Left lung (tissue), 10 donors: Measurements from ENCODE around the gene TADA2B. TPM values are rescaled to one million over a fixed set of nuclear protein-coding genes. Genes with fewer than 3 reads are reported as not detected.
"Not testable (repeated sequence)": the region's sequence is repeated elsewhere in the genome, so short reads cannot be mapped to it uniquely, and the experiment has no call there.

Experiments
- ATAC-seq: fragments of 200-7000 bp; cut with Tn5 transposase; one replicate; pipeline ENCODE4 v1.9.1; 2020; ENCODE audit warnings: moderate library complexity
- DNase-seq, 4 donors: peaks; one replicate each; pipeline ENCODE4 v3.0.0-alpha.2; 2013 to 2020
- H3K27ac ChIP-seq, 2 donors: fragments of 200-600 bp; sonication (generic) in 1 of 2; one replicate each; pipeline versions ENCODE4 v1.5.0 to v1.8.0; 2020 to 2021
- H3K27me3 ChIP-seq, 2 donors: fragments of 200-600 bp; sonication (generic) in 1 of 2; one replicate each; pipeline versions ENCODE4 v1.5.0 to v1.8.0; 2020 to 2021
- H3K36me3 ChIP-seq, 2 donors: fragments of 200-600 bp; sonication (generic) in 1 of 2; one replicate each; pipeline versions ENCODE4 v1.5.0 to v1.8.0; 2020 to 2021
- H3K4me1 ChIP-seq, 2 donors: fragments of 200-600 bp; one replicate each; pipeline ENCODE4 v1.8.0; 2021
- H3K4me3 ChIP-seq, 2 donors: fragments of 200-600 bp; sonication (generic) in 1 of 2; one replicate each; pipeline versions ENCODE4 v1.5.0 to v1.8.0; 2020 to 2021; ENCODE audit warnings: mild to moderate bottlenecking in 1 of 2
- H3K9me3 ChIP-seq, 2 donors: fragments of 200-600 bp; sonication (generic) in 1 of 2; one replicate each; pipeline versions ENCODE4 v1.5.0 to v1.8.0; 2020 to 2021
- intact Hi-C, 2 donors: fragments of 100-400 bp; cut with DNase I; formaldehyde crosslinking; loops; one replicate each; pipeline versions ENCODE4 v1.11.2 to v1.14.2; 2022
- polyA plus RNA-seq, 6 donors: library from polyadenylated mRNA; unstranded; fragments of 120-200 nt; gene quantifications; one replicate each; pipeline ENCODE4 v1.2.1, GENCODE V29; 2013; ENCODE audit not compliant: insufficient read length in 6 of 6
- total RNA-seq, 2 donors: library from RNA; stranded (reverse); fragmentation: NEBNext Ultra II Directional; extraction: Animal tissue kit (Norgen Biotek cat#: 25700); gene quantifications; one replicate each; pipeline ENCODE4 v1.2.1, GENCODE V29; 2021
- TF ChIP-seq, protein P1 (sequence below), 2 donors: fragments of 200-600 bp; sonication (generic) in 1 of 2; IDR thresholded peaks; one replicate each; pipeline versions ENCODE4 v1.5.0 to v1.8.0; 2021; ENCODE audit warnings: antibody characterized with exemption in 2 of 2
- donor health status: DM: no; HTN: yes; CAD: no.
- donor health status: DM: no; HTN: no; CAD: no.

TADA2B gene
- total and polyA plus RNA-seq, 8 donors: 12.9 to 20.1 (median 16.0) TPM

DNA sequence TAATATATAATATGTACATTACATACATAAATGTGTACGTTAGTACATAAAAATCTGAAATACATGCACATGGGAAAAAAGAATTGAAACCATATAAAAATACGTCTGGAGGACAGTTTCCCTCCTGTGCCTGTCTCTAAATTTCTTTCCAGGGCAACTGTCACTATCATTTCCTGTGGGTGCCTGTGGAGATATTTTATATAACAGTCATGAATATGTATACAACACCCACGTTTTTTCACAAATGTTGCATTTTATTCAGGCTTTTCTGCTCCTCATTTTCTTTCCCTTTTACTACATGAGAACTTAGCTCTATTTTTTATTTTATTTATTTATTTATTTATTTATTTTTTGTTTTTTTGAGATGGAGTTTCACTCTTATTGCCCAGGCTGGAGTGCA, 48.9 kb downstream of the TADA2B start:
- Histone ChIP-seq H3K27ac (no peak overlapping the region), H3K27me3 (peaks cover 0 to 23% of the 10 kb centered on the region in 2 donors), H3K36me3 (no peaks in the 10 kb centered on the region), H3K9me3 (no peaks in the 10 kb centered on the region), H3K4me1 (no peaks in the 10 kb centered on the region), H3K4me3 (no peak overlapping the region)
- DNase-seq (no peak), ATAC-seq (no peak)
- TF ChIP-seq, protein P1, sequence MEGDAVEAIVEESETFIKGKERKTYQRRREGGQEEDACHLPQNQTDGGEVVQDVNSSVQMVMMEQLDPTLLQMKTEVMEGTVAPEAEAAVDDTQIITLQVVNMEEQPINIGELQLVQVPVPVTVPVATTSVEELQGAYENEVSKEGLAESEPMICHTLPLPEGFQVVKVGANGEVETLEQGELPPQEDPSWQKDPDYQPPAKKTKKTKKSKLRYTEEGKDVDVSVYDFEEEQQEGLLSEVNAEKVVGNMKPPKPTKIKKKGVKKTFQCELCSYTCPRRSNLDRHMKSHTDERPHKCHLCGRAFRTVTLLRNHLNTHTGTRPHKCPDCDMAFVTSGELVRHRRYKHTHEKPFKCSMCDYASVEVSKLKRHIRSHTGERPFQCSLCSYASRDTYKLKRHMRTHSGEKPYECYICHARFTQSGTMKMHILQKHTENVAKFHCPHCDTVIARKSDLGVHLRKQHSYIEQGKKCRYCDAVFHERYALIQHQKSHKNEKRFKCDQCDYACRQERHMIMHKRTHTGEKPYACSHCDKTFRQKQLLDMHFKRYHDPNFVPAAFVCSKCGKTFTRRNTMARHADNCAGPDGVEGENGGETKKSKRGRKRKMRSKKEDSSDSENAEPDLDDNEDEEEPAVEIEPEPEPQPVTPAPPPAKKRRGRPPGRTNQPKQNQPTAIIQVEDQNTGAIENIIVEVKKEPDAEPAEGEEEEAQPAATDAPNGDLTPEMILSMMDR (IDR thresholded peaks at IDR 0.05): no peak
- intact Hi-C loops: no loop called here

DNA sequence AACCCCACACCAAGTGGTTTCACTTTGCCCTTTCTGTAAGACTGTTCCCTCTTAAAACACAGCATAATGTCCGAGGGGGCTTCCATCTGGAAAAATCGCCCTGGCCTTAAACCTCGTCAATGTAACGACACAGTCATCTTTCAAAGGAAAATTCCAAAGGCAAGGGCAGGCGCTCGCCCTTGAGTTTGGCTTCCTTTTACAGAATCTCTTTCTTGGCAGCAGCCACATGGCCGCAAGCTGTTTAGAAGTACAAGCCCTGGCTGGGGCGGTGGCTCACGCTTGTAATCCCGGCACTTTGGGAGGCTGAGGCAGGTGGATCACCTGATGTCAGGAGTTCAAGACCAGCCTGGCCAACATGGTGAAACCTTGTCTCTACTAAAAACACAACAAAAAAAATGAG, 51.7 kb downstream of the TADA2B start:
- DNase-seq: no peak

DNA sequence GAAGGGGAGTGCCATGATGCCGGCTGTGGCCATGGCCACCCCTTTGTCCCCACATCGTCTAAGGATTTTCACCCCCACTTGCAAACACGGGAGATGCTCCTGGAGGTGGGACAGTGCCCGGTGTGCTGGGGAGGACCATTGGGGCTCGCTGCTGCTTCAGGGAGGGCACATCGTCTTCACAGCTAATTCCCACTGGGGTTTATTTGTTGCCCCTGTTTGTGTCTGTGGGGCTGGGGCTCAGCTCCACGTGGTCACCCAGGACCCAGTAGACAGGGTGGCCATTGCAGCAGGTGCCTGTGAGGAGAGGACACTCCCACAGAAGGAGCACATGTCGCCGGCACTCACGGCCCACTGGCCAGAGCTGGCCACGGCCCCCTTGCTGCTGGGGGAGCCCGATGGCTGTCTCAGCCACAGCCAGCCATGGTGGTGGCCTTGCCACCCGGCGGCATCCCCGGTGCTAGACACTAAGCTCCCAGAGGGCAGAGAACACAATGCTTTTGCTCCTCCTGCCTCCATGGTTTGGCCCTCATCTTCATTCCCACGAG, 52.5 kb downstream of the TADA2B start:
- DNase-seq (no peak), ATAC-seq (no peak)
- TF ChIP-seq, protein P1 (IDR thresholded peaks at IDR 0.05): no peak
- intact Hi-C loops: no loop called here
- H3K4me3 ChIP-seq: no peak overlapping the region
- H3K27ac ChIP-seq: no peak overlapping the region
- no peaks in the 10 kb centered on the region for H3K9me3 ChIP-seq
- peaks cover 0 to 4% of the 10 kb centered on the region in 2 donors for H3K27me3 ChIP-seq
- H3K36me3 ChIP-seq: no peaks in the 10 kb centered on the region
- H3K4me1 ChIP-seq: no peaks in the 10 kb centered on the region

More for the DNA sequence above, 51.7 kb downstream of the TADA2B start:
- ATAC-seq: no peak
- peaks cover 0 to 4% of the 10 kb centered on the region in 2 donors for H3K27me3 ChIP-seq
- H3K27ac ChIP-seq: no peak overlapping the region
- no peak overlapping the region for H3K4me3 ChIP-seq
- H3K4me1 ChIP-seq: no peaks in the 10 kb centered on the region
- no peaks in the 10 kb centered on the region for H3K9me3 ChIP-seq
- intact Hi-C loops: no loop called here
- TF ChIP-seq, protein P1 (IDR thresholded peaks at IDR 0.05): no peak
- H3K36me3 ChIP-seq: no peaks in the 10 kb centered on the region

DNA sequence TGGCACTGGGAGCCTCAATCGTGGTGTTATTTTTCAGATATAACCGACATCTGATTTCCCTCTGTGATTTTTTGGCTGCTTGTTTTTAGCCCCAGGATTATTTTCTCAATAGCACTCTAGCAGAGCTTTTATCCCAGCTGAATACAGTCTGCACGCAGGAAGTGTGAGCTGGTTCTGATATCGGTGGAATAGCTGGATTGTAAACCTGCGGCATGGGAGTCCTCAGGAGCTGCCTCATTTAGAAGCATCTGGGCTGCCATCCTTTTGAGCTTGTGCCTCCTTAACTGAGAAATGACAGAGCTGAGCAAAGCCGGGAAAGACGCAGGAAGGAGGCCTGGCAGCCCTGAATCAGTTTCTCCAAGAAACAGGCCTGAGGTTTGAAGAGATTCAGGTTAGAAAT, 53.1 kb downstream of the TADA2B start:
- TF ChIP-seq, protein P1 (IDR thresholded peaks at IDR 0.05): no peak
- no peaks in the 10 kb centered on the region for H3K9me3 ChIP-seq
- intact Hi-C loops: no loop called here
- no peak overlapping the region for H3K4me3 ChIP-seq
- ATAC-seq (no peak), DNase-seq (no peak)
- no peaks in the 10 kb centered on the region for H3K36me3 ChIP-seq
- no peak overlapping the region for H3K27ac ChIP-seq
- H3K27me3 ChIP-seq: peaks cover 0 to 4% of the 10 kb centered on the region in 2 donors
- no peaks in the 10 kb centered on the region for H3K4me1 ChIP-seq

DNA sequence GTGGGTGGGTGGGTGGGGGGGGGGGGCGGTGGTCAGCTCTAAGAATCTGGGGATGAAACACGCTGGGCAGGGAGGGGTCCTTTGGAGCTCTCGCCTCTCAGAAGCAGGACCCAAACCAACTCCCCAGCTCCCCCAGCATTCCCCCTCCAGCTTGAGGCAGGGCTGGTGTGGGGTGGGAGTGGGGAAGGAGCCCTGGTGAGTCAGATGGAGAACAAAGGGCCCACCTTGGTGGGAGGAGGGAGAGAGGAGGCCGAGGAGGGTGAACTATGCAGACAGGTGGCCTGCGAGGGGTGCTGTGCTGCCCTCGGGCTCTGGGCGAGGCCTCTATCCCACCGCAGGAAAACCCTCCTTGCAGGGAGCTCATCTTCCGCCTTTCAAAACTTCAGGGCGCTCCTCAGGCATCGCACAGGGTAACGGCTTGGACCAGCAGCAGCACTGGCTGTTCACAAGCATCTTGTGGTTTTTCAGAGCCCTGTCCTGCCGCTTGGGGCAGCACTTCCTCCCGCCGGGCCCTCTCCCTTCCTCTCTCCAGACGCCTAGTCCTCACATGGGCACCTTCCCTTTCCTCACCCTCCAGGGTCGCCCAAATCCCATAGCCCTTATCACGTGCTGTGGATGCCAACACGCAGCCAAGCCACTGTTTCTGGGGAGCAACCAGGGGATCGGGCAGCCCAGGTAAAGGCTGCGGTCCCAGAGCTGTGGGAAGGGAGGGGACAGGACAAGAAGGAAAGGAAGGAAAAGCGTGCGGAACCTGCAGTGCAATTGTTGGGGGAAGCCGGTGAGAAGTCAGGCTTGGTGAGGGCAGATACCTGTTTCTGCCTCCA, 58.7 kb downstream of the TADA2B start:
- Histone ChIP-seq H3K36me3 (no peaks in the 10 kb centered on the region), H3K9me3 (no peaks in the 10 kb centered on the region), H3K27me3 (no peaks in the 10 kb centered on the region), H3K27ac (peak overlapping the region in 1 of 2 donors; percentile 71), H3K4me3 (peak overlapping the region; percentile 45 to 55), H3K4me1 (peaks cover 3 to 20% of the 10 kb centered on the region in 2 donors)
- peak in 3 of 4 donors; percentile 59 to 91 (median 76) for DNase-seq
- intact Hi-C loops: no loop called here
- TF ChIP-seq, protein P1 (IDR thresholded peaks at IDR 0.05): peak; percentile 76 to 79
- ATAC-seq: peak; percentile 81

DNA sequence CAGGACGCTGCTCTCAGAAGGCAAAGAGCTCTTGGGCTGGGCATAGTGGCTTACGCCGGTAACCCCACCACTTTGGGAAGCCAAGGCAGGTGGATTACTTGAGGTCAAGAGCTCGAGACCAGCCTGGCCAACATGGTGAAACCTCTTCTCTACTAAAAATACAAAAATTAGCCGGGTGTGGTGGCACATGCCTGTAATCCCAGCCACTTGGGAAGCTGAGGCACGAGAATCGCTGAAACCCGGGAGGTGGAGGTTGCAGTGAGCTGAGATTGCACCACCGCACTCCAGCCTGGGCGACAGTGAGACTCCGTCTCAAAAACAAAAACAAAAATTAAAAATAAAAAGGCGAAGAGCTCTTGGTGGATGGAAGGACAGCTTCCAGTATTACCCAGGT, 59.3 kb downstream of the TADA2B start:
- H3K36me3 ChIP-seq, H3K27me3 ChIP-seq, intact Hi-C loops, DNase-seq, H3K9me3 ChIP-seq: not testable (repeated sequence)
- peak overlapping the region; percentile 45 to 55 for H3K4me3 ChIP-seq
- peak overlapping the region; percentile 67 to 71 for H3K27ac ChIP-seq
- H3K4me1 ChIP-seq: peaks cover 3 to 20% of the 10 kb centered on the region in 2 donors
- ATAC-seq: peak; percentile 2
